IgD-negative memory B cell (primary cell): ENCODE data around the gene MICAL2. TPM values are rescaled to one million over a fixed set of nuclear protein-coding genes. Genes with fewer than 3 reads are reported as not detected.
A peak's percentile ranks its signal among the peaks of the same experiment; 100 is the strongest.

Experiments
- H3K27ac Mint-ChIP-seq, 3 donors: one replicate each; pipeline ENCODE4 v1.8.0; 2020 to 2022; ENCODE audit warnings: mild to moderate bottlenecking in 3 of 3, mixed read lengths in 3 of 3, moderate library complexity in 1 of 3
- H3K27me3 Mint-ChIP-seq: one replicate; pipeline ENCODE4 v1.8.0; 2021; ENCODE audit warnings: mixed read lengths
- H3K36me3 Mint-ChIP-seq: one replicate; pipeline ENCODE4 v1.8.0; 2020; ENCODE audit warnings: mild to moderate bottlenecking, mixed read lengths
- H3K4me1 Mint-ChIP-seq, 3 donors: one replicate each; pipeline ENCODE4 v1.8.0; 2020 to 2022; ENCODE audit warnings: mixed read lengths in 3 of 3, mild to moderate bottlenecking in 1 of 3
- H3K4me3 Mint-ChIP-seq, 4 donors: one replicate each; pipeline ENCODE4 v1.8.0; 2020 to 2022; ENCODE audit warnings: mild to moderate bottlenecking in 4 of 4, mixed read lengths in 4 of 4, moderate library complexity in 3 of 4
- H3K9me3 Mint-ChIP-seq, 3 donors: one replicate each; pipeline ENCODE4 v1.8.0; 2020 to 2021; ENCODE audit warnings: mixed read lengths in 3 of 3, mild to moderate bottlenecking in 1 of 3
- polyA plus RNA-seq: library from polyadenylated mRNA; unstranded; fragments of 300-500 nt; fragmentation: Illumina TruSeq; gene quantifications from one replicate; pipeline ENCODE4 v1.2.3, GENCODE V29; 2021

The MICAL2 gene
- polyA plus RNA-seq, 1 donor from 2014 or later: 0.84 TPM

- peak overlapping the region in 1 of 4 donors; percentile 39 for H3K4me3 Mint-ChIP-seq
- no peaks in the 10 kb centered on the region for H3K9me3 Mint-ChIP-seq
- H3K27ac Mint-ChIP-seq: no peak overlapping the region
- H3K4me1 Mint-ChIP-seq: peaks cover 0 to 2% (median 0%) of the 10 kb centered on the region in 3 donors
- peaks cover 1% of the 10 kb centered on the region for H3K36me3 Mint-ChIP-seq
- H3K27me3 Mint-ChIP-seq: peaks cover 14% of the 10 kb centered on the region
Observed at GRCh38 chr11:12216671-12217374, 106.4 kb downstream of the MICAL2 start.

GRCh38 chr11:12217879-12218278 is 107.5 kb downstream of the MICAL2 start:
- no peaks in the 10 kb centered on the region for H3K9me3 Mint-ChIP-seq
- H3K27ac Mint-ChIP-seq: no peak overlapping the region
- peaks cover 0 to 2% (median 0%) of the 10 kb centered on the region in 3 donors for H3K4me1 Mint-ChIP-seq
- H3K27me3 Mint-ChIP-seq: peaks cover 14% of the 10 kb centered on the region
- no peak overlapping the region for H3K4me3 Mint-ChIP-seq
- H3K36me3 Mint-ChIP-seq: peaks cover 1% of the 10 kb centered on the region

GRCh38 chr11:12218909-12219308 is 108.5 kb downstream of the MICAL2 start:
- Mint-ChIP-seq H3K27ac (no peak overlapping the region), H3K36me3 (peaks cover 1% of the 10 kb centered on the region), H3K4me1 (peaks cover 0 to 2% (median 1%) of the 10 kb centered on the region in 3 donors), H3K9me3 (no peaks in the 10 kb centered on the region), H3K4me3 (no peak overlapping the region), H3K27me3 (peaks cover 14% of the 10 kb centered on the region)

- no peaks in the 10 kb centered on the region for H3K9me3 Mint-ChIP-seq
- no peak overlapping the region for H3K4me3 Mint-ChIP-seq
- H3K27ac Mint-ChIP-seq: no peak overlapping the region
- H3K36me3 Mint-ChIP-seq: peaks cover 1% of the 10 kb centered on the region
- H3K4me1 Mint-ChIP-seq: peaks cover 2 to 10% (median 3%) of the 10 kb centered on the region in 3 donors
- H3K27me3 Mint-ChIP-seq: peaks cover 14% of the 10 kb centered on the region
Observed at GRCh38 chr11:12219757-12220156, 109.4 kb downstream of the MICAL2 start.

- Mint-ChIP-seq H3K9me3 (no peaks in the 10 kb centered on the region), H3K27ac (no peak overlapping the region), H3K27me3 (peaks cover 14% of the 10 kb centered on the region), H3K4me3 (no peak overlapping the region), H3K4me1 (peaks cover 2 to 13% (median 4%) of the 10 kb centered on the region in 3 donors), H3K36me3 (peaks cover 1% of the 10 kb centered on the region)
Observed at GRCh38 chr11:12220305-12220704, 109.9 kb downstream of the MICAL2 start.

GRCh38 chr11:12221051-12221535 is 110.7 kb downstream of the MICAL2 start:
- Mint-ChIP-seq H3K27ac (no peak overlapping the region), H3K4me1 (peaks cover 2 to 14% (median 4%) of the 10 kb centered on the region in 3 donors), H3K36me3 (peaks cover 1% of the 10 kb centered on the region), H3K27me3 (peaks cover 12% of the 10 kb centered on the region), H3K4me3 (no peak overlapping the region), H3K9me3 (no peaks in the 10 kb centered on the region)

GRCh38 chr11:12222055-12222792 is 111.8 kb downstream of the MICAL2 start:
- Mint-ChIP-seq H3K27me3 (peaks cover 10% of the 10 kb centered on the region), H3K4me3 (no peak overlapping the region), H3K4me1 (peaks cover 2 to 14% (median 4%) of the 10 kb centered on the region in 3 donors), H3K36me3 (peaks cover 1% of the 10 kb centered on the region), H3K27ac (no peak overlapping the region), H3K9me3 (no peaks in the 10 kb centered on the region)

- H3K9me3 Mint-ChIP-seq: no peaks in the 10 kb centered on the region
- no peak overlapping the region for H3K4me3 Mint-ChIP-seq
- peaks cover 1% of the 10 kb centered on the region for H3K27me3 Mint-ChIP-seq
- H3K27ac Mint-ChIP-seq: peak overlapping the region in 1 of 3 donors; percentile 91
- peaks cover 0 to 14% (median 4%) of the 10 kb centered on the region in 3 donors for H3K4me1 Mint-ChIP-seq
- peaks cover 1% of the 10 kb centered on the region for H3K36me3 Mint-ChIP-seq
Observed at GRCh38 chr11:12223771-12224536, 113.6 kb downstream of the MICAL2 start.

- Mint-ChIP-seq H3K4me1 (peaks cover 0 to 14% (median 4%) of the 10 kb centered on the region in 3 donors), H3K27me3 (peaks cover 1% of the 10 kb centered on the region), H3K4me3 (peak overlapping the region in 2 of 4 donors; percentile 28 to 64), H3K27ac (peak overlapping the region in 2 of 3 donors; percentile 8 to 91), H3K9me3 (no peaks in the 10 kb centered on the region), H3K36me3 (no peaks in the 10 kb centered on the region)
Observed at GRCh38 chr11:12224537-12224893, 114.1 kb downstream of the MICAL2 start.

- Mint-ChIP-seq H3K4me3 (no peak overlapping the region), H3K27me3 (peaks cover 1% of the 10 kb centered on the region), H3K9me3 (no peaks in the 10 kb centered on the region), H3K36me3 (no peaks in the 10 kb centered on the region), H3K27ac (peak overlapping the region in 2 of 3 donors; percentile 8 to 91), H3K4me1 (peaks cover 0 to 14% (median 4%) of the 10 kb centered on the region in 3 donors)
Observed at GRCh38 chr11:12225046-12225739, 114.8 kb downstream of the MICAL2 start.

- Mint-ChIP-seq H3K36me3 (no peaks in the 10 kb centered on the region), H3K9me3 (no peaks in the 10 kb centered on the region), H3K27ac (no peak overlapping the region), H3K4me3 (peak overlapping the region in 1 of 4 donors; percentile 63), H3K4me1 (peaks cover 0 to 14% (median 4%) of the 10 kb centered on the region in 3 donors), H3K27me3 (peaks cover 1% of the 10 kb centered on the region)
Observed at GRCh38 chr11:12226093-12226492, 115.7 kb downstream of the MICAL2 start.

GRCh38 chr11:12229450-12230229 is 119.2 kb downstream of the MICAL2 start:
- Mint-ChIP-seq H3K4me3 (no peak overlapping the region), H3K36me3 (no peaks in the 10 kb centered on the region), H3K4me1 (peaks cover 0 to 6% (median 2%) of the 10 kb centered on the region in 3 donors), H3K27me3 (peaks cover 11% of the 10 kb centered on the region), H3K27ac (peak overlapping the region in 1 of 3 donors; percentile 35), H3K9me3 (no peaks in the 10 kb centered on the region)

GRCh38 chr11:12232160-12232559 is 121.8 kb downstream of the MICAL2 start:
- H3K27ac Mint-ChIP-seq: no peak overlapping the region
- no peaks in the 10 kb centered on the region for H3K9me3 Mint-ChIP-seq
- peaks cover 19% of the 10 kb centered on the region for H3K27me3 Mint-ChIP-seq

More at GRCh38 chr11:12232160-12232559, 121.8 kb downstream of the MICAL2 start:
- no peaks in the 10 kb centered on the region for H3K36me3 Mint-ChIP-seq
- H3K4me3 Mint-ChIP-seq: no peak overlapping the region
- peaks cover 0 to 3% (median 2%) of the 10 kb centered on the region in 3 donors for H3K4me1 Mint-ChIP-seq
